GM19035 (cell line): ENCODE measurements around the gene PRIM2.
"Not testable (repeated sequence)": the region's sequence is repeated elsewhere in the genome, so short reads cannot be mapped to it uniquely, and the experiment has no call there.

ENCODE experiments used
- ATAC-seq: cut with Tn5 transposase; IDR thresholded peaks from one replicate; pipeline ENCODE4 v1.9.1; 2021; ENCODE audit not compliant: unreplicated experiment

PRIM2 gene

DNA sequence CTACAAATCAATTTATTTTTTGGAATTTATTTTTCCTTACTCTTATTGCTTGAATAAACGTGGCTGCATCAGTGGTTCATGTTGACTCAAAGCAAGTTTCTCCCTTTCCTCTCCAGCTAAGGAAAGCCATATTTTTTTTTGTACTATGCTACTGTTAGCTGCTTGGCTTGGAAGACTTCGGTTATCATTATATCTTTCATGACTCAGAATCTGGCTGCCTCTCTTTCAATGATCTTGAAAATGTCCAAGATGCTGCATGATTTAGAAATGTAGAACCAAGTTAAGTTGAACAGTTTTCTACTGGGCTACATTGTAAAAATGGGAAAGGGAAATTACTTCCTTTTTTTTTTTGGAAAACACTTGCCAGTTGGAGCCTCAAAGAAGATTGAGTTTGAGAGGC, 44.9 kb downstream of the PRIM2 start:
- ATAC-seq: not testable (repeated sequence)

DNA sequence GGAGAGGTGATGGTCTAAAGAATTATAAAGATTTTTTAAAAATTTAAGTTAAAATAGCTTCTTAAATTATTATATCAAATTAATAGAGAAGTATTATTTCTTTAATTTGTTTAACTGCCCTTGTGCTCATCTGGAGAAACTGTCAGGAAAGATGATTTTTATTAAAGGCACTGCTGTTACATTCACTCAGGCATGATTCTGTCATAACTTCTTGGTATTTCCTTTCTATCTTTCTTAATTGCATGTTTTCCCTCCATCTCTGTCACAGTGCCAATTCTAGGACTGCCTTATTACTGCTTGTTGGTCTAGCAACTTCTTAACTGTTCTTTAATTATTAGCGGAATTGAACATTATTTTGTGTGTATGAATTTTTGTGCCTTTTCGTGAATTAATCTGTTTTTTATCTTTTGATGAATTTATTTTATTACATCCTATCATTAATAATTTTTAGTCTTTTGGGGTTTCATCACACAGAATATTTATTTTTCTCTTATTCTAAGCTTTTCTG, 47.7 kb downstream of the PRIM2 start:
- not testable (repeated sequence) for ATAC-seq

DNA sequence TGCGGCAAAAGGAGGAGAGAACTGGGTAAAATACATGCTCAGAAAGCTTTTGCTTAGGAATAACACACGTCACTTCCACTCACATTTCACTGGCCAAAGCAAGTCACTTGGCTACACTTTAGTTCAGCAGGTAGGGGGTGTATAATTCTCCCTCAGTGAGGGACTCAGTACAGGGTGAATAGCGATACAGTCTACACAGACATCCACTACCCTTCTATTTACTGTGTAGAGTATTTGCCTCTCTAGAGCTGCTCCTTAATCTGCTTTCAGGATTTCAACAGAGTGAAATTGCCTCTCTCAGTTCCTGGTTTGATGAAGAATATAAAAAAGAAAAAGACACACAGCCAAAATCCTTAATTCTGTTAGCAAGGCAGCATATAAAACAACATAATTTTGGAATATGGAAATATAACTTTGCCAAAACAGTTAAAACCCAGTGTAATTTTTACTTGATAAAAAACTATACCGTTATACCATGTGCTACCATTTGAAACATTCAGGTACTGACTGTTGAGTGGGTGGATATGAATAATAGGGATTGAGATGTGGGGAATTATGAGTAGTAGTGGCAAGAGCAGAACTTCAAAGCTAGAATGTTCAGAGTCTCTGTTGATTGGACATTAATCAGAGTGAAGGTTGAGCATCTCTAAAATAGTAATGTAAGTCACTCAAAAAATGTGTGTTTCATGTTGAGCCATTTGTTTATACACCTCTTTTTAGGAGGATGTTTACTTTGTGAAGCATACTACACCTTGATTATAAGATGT, 51.7 kb downstream of the PRIM2 start:
- ATAC-seq: not testable (repeated sequence)

DNA sequence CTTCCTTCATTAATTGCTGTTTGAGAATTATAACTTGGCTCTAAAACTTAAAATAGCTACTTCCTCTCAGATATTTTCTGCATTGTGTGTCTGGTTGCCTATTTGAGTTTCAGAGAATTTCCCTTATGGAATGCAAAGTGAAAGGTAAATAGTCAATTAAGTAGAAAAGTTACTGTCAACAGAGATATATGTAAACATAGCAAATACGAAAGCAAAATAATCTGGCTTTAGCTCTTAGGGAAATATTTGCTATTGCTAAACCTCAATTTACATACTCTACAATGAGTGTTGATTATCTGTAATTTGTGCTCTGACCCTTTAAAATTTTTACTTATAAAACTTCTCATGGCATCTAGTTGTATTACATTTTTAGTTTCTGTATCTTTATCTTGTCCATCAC, 54.3 kb downstream of the PRIM2 start:
- not testable (repeated sequence) for ATAC-seq

DNA sequence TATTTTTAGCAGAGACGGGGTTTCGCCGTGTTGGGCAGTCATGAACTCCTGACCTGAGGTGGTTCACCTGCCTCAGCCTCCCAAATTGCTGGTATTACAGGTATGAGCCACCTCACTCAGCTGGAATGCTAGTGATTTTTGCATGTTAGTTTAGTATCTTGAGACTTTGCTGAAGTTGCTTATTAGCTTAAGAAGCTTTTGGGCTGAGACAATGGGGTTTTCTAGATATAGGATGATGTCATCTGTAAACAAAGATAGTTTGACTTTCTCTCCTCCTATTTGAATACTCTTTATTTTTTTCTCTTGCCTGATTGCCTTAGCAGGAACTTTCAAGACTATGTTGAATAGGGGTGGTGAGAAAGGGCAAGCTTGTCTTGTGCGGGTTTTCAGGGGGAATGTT, 57.3 kb downstream of the PRIM2 start:
- not testable (repeated sequence) for ATAC-seq

DNA sequence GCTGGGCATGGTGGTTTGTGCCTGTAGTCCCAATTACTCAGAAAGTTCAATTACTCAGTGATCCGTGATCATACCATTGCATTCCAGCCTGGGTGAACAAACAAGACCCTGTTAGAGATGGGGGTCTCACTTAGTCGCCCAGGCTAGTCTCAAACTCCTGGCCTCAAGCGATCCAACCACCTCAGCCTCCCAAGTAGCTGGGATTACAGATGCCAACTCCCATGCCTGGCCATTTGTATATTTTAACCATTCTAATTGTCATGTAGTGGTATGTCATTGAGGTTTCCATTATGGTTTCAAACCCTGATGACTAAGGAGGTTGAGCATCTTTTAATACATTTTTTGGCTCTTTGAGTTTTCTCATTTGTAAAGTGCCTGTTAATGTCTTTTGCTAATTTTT, 58.7 kb downstream of the PRIM2 start:
- ATAC-seq: not testable (repeated sequence)

DNA sequence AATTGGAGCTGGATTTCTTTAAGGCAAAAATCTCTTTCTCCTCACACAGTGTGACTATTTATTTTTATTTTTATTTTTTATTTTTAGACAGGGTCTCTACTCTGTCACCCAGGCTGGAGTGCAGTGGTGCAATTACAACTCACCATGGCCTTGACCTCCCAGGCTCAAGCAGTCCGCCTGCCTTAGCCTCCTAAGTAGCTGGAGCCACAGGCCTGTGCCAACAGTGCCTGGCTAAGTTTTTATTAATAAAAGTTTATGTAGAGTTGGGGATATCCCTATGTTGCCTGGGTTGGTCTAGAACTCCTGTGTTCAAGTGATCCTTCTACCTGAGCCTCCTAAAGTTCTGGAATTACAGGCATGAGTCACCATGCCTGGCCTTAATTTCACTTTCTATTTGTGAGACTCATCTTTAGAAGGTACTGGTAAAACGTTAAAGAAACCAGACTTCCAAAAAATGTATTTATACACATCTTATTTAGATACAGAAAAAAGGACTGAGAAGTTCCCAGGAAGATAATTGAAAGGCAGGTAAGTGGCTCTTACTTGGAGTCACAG, 71.7 kb downstream of the PRIM2 start:
- peak; percentile 54 for ATAC-seq

DNA sequence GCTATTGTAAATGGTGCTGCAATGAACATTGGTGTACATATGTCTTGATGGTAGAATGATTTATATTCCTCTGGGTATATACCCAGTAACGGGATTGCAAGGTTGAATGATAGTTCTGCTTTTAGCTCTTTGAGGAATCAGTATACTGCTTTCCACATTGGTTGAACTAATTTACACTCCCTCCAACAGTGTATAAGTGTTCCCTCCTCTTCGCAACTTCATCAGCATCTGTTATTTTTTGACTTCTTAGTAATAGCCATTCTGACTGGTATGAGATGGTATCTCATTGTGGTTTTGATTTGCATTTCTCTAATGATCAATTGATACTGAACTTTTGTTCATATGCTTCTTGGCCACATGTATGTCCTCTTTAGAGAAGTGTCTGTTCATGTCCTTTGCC, 73.4 kb downstream of the PRIM2 start:
- ATAC-seq: not testable (repeated sequence)

DNA sequence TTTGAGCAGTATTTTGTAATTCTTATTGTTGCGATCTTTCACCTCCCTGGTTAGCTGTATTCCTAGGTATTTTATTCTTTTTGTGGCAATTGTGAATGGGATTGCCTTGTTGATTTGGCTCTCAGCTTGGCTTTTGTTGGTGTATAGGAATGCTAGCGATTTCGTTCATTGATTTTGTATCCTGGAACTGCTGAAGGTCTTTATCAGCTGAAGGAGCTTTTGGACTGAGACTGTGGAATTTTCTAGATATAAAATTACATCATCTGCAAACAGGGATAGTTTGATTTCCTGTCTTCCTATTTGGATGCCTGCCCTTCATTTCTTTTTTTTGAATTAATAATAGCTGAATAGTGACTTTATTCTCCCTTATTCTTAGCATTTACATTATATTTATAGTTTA, 74.6 kb downstream of the PRIM2 start:
- not testable (repeated sequence) for ATAC-seq

DNA sequence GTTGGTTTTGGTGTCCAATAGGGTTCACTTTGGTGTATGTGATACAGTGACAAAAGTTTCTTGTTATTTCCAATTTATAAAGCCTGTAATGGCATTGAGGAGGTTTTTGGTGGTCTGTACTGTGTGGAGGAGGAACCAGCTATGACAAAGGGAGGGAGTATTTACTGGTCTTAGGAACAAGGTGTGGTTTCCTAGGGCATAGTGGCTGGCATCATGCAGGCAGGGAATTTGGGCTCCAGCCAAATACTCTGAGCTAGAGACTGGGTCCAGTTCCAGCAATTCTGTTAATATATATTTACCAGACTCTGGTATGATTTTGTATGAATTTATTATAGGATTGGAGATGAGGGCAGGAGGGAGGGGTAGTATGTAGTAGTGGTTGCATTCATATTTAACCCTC, 101.9 kb downstream of the PRIM2 start:
- ATAC-seq: not testable (repeated sequence)

DNA sequence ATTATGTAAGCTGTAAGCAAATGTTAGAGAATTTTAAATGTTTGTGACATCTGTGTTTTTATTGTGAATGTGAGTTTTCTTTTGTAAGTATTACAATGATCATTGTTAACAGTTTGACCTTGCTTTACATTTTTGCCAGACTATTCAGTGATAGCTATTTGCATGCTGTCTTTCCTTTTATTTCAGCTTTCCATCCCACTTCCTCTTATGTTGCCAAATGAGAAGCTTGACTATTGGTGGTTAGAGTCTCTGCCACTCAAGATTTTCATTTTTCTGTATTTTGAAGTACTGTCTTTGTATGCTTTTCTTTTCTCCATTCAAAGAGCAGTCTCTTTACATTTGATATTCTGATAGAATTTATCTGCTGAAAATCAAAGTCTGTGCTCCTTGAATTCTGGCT, 104.1 kb downstream of the PRIM2 start:
- no peak for ATAC-seq

DNA sequence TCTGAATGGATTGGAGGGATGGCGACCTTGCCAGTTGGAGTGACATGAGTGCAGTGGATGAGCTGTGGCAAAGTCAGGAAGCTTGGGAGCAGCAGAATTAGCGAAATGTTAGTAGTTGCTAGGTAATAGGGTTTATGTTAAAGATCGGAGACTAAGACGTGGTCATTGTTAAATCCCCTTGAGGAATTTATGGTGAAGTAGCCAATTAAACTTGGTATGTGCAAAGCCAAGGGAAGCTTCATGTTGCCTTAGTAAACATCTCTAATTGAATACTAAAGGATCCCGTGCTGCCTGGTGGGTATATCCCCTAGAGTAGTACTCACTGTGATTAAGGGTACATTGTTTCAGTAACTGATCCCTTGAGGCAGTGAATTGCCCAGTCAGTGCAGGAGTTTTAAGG, 106.0 kb downstream of the PRIM2 start:
- ATAC-seq: no peak

DNA sequence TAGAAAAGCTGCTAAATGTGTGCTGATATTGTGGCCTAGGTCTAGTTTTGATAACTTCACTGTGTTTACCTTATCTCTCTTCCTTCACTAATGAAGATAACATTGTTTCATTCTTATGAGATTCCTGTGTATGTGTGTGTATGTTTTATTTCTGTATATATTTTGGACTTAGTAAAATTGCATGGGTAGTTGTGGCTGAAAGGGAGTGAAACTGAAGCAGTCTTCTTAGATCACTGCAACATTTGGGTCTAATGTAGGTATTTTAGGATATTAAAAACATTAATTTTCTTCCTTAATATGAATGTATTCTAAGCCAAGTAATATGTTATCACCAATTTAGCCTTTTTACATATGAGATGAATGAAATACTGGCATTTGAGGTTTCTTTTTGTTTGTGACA, 114.3 kb downstream of the PRIM2 start:
- not testable (repeated sequence) for ATAC-seq

DNA sequence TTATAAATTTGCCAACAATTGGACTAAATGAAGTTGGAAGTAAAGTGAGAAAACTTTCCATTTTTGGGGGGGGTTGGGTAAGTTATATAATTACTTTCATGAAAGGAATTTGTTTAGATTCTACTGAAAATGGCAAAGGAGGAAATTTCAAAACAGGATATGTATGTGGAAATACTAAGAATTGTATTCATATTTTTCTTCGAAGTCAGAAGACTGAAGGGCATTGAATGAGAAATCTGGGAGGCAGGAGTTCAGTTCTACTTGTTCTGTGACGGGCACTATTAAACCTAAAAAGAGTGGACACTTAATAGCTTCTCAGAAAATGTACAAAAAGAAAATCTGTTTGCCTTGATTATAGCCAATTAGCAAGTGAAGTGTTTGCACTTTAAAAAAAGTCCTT, 114.7 kb downstream of the PRIM2 start:
- ATAC-seq: no peak

DNA sequence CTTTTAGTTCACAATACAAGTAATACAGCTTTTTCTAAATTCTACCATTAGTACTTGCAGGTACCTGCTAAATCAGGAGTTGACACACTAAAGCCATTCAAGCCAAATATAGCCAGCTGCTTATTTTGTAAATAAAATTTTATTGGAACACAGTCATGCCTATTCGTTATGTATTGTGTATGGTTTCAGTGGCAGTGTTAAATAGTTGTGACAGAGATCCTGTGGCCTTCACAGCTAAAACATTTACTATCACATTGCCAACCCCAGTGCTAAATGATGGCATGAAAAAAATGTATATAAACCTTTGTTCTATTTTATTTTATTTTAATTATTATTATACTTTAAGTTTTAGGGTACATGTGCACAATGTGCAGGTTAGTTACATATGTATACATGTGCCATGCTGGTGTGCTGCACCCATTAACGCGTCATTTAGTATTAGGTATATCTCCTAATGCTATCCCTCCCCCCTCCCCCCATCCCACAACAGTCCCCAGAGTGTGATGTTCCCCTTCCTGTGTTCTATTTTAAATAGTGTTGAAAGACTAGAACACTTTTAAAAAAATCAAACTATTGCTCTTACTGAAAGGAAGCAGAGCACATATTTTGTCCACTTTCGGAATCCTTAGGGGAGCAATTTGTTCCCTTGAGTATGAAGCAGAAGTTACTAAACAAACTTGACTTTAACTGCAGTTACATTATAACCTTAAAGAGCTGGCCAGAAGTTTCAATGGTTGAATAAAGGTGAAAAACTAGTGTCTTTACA, 115.7 kb downstream of the PRIM2 start:
- peak; percentile 51 for ATAC-seq

DNA sequence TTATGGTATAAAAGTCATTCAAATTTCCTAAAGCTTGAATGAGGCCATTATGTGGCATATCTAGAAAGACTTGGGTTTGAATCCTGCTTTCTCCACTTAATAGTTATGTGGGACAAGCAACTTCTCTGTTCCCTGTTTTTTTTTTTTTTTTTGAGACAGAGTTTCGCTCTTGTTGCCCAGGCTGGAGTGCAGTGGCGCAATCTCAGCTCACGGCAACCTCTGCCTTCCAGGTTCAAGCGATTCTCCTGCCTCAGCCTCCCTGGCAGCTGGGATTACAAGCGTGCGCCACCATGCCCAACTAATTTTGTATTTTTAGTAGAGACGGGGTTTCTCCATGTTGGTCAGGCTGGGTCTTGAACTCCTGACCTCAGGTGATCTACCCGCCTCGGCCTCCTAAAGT, 116.4 kb downstream of the PRIM2 start:
- ATAC-seq: not testable (repeated sequence)

DNA sequence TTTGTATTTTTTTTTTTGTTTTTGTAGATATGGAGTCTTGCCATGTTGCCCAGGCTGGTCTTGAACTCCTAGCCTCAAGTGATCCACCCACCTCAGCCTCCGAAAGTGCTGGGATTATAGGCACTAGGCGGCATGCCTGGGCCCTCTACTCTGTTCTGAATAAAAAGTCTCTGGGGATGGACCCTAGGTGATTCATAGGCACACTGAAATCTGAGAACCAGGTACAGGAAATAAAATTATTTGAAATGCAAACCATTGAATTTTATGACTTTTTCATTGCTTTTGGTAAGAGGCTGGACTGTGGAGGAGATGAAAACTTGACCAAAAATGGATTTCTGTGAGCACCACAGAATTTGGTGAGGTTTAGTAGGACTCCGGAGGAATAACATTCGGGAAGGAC, 117.5 kb downstream of the PRIM2 start:
- ATAC-seq: no peak

DNA sequence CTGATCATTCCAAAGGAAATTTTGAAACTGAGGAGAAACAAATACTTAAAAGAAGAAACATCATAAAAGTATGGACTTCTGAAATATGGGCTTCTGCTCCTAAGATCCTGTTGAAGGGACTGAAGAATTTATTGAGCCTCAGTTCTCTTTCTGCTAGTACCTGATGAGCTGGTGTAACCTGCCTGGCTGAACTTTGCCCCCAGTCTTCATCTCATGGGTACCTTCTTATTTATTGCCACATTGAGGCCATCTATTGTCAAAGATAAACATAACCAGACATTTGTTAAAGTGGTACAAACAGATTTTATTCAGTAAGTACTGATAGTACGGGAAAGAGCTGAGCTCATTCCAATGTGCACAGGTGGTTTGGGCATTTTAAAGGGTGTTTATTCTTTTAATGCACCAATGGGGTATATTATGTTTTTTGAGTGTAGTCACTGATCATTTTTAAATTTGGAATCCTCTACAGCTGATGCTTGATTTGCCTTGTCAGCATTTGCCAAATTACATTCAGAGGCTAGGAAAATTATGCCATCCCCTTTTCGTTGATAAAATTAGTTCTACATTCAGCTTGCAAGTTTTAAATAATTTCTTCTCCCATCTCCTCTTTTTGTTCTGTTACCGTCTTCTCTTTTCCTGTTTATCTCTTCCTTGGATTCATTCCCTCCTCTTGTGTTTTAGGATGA, 118.2 kb downstream of the PRIM2 start:
- no peak for ATAC-seq

DNA sequence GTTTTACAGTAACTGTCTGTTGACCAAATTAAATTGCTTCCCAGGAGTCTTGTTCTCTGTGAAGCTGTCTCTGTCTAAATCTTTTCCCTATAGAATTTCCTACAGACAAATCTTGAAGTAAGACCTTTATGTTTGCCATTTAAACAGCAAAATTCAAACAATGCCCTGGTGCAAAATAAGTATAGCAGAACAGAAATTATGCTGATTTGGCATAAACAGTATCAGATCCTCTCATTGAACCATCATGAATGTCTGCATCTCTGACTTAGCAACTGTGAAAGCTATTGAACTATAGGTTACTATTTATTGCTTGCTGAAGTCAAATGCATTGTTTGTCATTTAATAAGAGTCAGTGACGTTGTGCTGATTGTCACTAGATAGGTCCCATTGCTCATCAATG, 123.3 kb downstream of the PRIM2 start:
- ATAC-seq: not testable (repeated sequence)

DNA sequence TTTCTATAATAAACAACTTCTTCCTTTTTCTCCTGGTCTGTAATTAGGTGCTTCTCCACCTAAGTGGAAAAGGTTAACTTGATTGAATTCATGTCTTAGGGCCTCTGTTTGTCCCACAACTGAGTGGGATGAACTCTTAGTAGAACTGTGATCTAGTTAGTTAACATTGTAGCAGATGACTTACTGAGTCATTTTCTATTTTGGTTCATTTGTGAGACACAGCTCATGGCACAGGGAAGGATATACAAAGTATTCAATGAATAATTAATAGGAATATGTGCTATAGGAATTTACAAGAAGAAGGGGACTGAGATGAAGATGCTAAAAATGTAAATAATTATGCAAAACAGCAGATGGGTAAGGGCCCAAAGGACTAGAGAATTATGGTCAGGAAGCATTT, 124.7 kb downstream of the PRIM2 start:
- ATAC-seq: not testable (repeated sequence)

DNA sequence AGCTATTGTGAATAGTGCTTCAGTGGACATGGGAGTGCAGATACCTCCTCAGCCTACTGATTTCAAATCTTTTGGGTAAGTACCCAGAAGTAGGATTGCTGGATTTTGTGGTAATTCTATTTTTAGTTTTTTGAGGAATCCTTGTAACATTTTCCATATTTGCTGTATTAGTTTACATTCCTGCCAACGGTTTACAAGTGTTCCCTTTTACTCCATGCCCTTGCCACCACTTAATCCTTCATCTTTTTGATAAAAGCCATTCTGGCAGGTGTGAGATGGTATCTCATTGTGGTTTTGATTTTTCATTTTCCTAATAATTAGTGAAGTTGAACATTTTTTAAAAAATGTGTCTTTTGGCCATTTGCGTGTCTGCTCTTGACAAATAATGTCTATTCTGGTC, 125.8 kb downstream of the PRIM2 start:
- not testable (repeated sequence) for ATAC-seq
